Measurements from ENCODE around the gene KRTAP5-4.
A peak's percentile ranks its signal among the peaks of the same experiment; 100 is the strongest.
"Not testable (repeated sequence)": the region's sequence is repeated elsewhere in the genome, so short reads cannot be mapped to it uniquely, and the experiment has no call there.

Gene KRTAP5-4, protein sequence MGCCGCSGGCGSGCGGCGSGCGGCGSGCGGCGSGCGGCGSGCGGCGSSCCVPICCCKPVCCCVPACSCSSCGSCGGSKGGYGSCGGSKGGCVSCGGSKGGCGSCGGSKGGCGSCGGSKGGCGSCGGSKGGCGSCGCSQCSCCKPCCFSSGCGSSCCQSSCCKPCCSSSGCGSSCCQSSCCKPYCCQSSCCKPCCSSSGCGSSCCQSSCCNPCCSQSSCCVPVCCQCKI
- 0 reads per million in 9 experiments for total RNA-seq

- H3K9me3 Mint-ChIP-seq = no peaks in the 10 kb centered on the region
- DNase-seq = no peak
- peaks cover 2% of the 10 kb centered on the region for H3K36me3 Mint-ChIP-seq (ENCODE audit: insufficient read depth)
- no peak for ATAC-seq (replicated peaks)
- H3K27ac Mint-ChIP-seq = peak within 1 kb of the TSS in 1 of 2 donors; percentile 66
- no peak within 1 kb of the TSS for H3K4me3 Mint-ChIP-seq
- H3K4me1 Mint-ChIP-seq (ENCODE audit: low read depth in 2 of 2) = peaks cover 5% of the 10 kb centered on the region in 2 donors
- H3K27me3 Mint-ChIP-seq = peaks cover 25 to 28% of the 10 kb centered on the region in 2 donors
These were observed at the start of gene KRTAP5-4 for GRCh38 chr11:1622086-1622485. KRTAP5-4 (minus strand) TSS chr11:1622138; CDS start chr11:1622093, 45 bp downstream.

GRCh38 chr11:1671658-1672057, 49.7 kb upstream of the KRTAP5-4 start:
- H3K9me3 Mint-ChIP-seq = no peaks in the 10 kb centered on the region
- H3K27ac Mint-ChIP-seq = no peak overlapping the region
- peaks cover 41 to 69% of the 10 kb centered on the region in 2 donors for H3K27me3 Mint-ChIP-seq
- no peak for DNase-seq
- peaks cover 17% of the 10 kb centered on the region for H3K36me3 Mint-ChIP-seq (ENCODE audit: insufficient read depth)
- H3K4me3 Mint-ChIP-seq = no peak overlapping the region
- no peak for ATAC-seq (replicated peaks)
- H3K4me1 Mint-ChIP-seq (ENCODE audit: low read depth in 2 of 2) = peaks cover 0 to 11% of the 10 kb centered on the region in 2 donors

DNA sequence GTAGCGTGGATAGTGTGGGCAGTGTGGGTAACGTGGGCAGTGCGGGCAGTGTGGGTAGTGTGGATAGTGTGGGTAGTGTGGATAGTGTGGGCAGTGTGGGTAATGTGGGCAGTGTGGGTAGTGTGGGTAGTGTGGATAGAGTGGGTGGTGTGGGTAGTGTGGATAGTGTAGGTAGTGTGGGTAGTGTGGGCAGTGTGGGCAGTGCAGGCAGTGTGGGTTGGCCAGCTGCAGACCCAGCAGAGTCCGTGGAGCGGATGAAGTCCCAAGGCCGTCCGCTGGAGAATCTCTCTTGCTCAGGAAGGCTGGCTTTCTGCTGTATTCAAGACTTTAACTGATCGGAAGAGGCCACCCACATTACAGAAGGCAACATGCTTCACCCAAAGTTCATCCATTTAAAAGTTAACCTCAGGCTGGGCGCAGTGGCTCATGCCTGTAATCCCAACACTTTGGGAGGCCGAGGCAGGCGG, 49.0 kb upstream of the KRTAP5-4 start:
- Mint-ChIP-seq H3K27ac (peak overlapping the region in 1 of 2 donors; percentile 25), H3K36me3 (ENCODE audit: insufficient read depth) (peaks cover 17% of the 10 kb centered on the region), H3K27me3 (peaks cover 36 to 62% of the 10 kb centered on the region in 2 donors), H3K4me3 (no peak overlapping the region), H3K9me3 (no peaks in the 10 kb centered on the region), H3K4me1 (ENCODE audit: low read depth in 2 of 2) (peaks cover 0 to 11% of the 10 kb centered on the region in 2 donors)
- ATAC-seq (replicated peaks) (no peak), DNase-seq (no peak)

DNA sequence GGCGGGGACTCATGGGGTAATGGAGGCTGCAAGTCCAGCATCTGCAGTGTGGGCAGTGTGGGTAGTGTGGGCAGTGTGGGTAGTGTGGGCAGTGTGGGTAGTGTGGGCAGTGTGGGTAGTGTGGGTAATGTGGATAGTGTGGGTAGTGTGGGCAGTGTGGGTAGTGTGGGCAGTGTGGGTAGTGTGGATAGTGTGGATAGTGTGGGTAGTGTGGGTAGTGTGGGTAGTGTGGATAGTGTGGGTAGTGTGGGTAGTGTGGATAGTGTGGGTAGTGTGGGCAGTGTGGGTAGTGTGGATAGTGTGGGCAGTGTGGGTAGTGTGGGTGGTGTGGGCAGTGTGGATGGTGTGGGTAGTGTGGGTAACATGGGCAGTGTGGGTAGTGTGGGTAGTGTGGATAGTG, 48.5 kb upstream of the KRTAP5-4 start:
- Mint-ChIP-seq H3K27me3 (peaks cover 32 to 59% of the 10 kb centered on the region in 2 donors), H3K36me3 (ENCODE audit: insufficient read depth) (peaks cover 17% of the 10 kb centered on the region), H3K27ac (peak overlapping the region in 1 of 2 donors; percentile 25), H3K4me1 (ENCODE audit: low read depth in 2 of 2) (peaks cover 0 to 11% of the 10 kb centered on the region in 2 donors)
- not testable (repeated sequence) for H3K9me3 Mint-ChIP-seq; H3K4me3 Mint-ChIP-seq; ATAC-seq (replicated peaks); DNase-seq

DNA sequence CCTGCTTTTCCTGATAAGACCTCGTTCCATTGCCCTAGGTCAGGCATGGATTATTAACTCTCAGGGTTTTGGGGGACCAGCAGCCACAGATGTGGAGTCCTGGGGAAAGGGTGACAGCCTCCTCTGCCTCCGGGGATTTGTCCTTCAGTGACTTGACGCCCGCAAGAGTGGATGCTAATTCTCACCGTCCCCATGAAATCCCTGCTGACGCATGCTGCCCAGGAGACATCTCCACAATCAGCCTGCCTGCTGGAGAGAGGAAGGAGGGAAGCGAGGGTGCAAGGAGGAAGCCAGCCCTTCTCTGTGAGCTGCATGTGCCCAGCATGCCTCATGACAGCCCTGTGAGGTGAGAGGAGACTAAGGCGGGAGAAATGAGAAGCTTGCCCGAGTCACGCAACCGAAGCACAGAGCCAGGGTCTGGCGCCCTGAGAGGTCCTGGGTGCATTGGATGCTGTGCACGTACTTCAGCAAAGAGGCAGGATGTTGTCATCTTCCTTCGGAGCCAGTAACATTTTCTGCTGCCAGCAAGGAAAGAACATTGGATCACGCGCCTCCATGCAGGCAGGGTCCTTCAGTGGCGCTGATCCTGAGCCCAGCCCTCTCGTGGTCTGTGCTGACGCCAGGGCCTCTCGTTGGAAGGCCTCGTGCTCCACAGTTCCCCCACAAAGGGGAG, 47.7 kb upstream of the KRTAP5-4 start:
- H3K9me3 Mint-ChIP-seq = no peaks in the 10 kb centered on the region
- peaks cover 24 to 58% of the 10 kb centered on the region in 2 donors for H3K27me3 Mint-ChIP-seq
- H3K27ac Mint-ChIP-seq = peak overlapping the region in 1 of 2 donors; percentile 25

GRCh38 chr11:1668911-1669473, 47.1 kb upstream of the KRTAP5-4 start:
- H3K27ac Mint-ChIP-seq = no peak overlapping the region
- ATAC-seq (replicated peaks) = no peak

More for the DNA sequence above, 47.7 kb upstream of the KRTAP5-4 start:
- no peak for ATAC-seq (replicated peaks)
- H3K4me1 Mint-ChIP-seq (ENCODE audit: low read depth in 2 of 2) = peaks cover 0 to 11% of the 10 kb centered on the region in 2 donors
- no peak overlapping the region for H3K4me3 Mint-ChIP-seq
- no peak for DNase-seq
- peaks cover 17% of the 10 kb centered on the region for H3K36me3 Mint-ChIP-seq (ENCODE audit: insufficient read depth)

DNA sequence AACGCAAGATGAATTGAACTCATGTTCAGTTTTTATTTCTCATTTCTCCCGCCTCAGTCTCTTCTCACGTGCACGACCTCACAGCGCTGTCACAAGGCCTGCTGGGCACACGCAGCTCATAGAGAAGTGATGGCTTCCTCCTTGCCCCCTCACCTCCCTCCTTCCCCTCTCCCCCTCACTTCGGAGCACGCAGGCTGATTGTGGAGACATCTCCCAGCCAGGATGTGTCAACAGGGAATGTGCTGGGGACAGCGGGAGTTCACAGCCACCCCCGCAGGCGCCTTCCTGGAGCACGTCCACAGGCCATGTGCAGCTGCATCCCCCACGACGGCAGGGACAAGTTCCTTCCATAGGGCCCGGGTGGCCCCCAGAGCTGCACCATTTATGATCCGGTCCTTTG, 46.0 kb upstream of the KRTAP5-4 start:
- H3K4me3 Mint-ChIP-seq = no peak overlapping the region
- no peak overlapping the region for H3K27ac Mint-ChIP-seq
- peaks cover 0 to 11% of the 10 kb centered on the region in 2 donors for H3K4me1 Mint-ChIP-seq (ENCODE audit: low read depth in 2 of 2)
- peaks cover 17% of the 10 kb centered on the region for H3K36me3 Mint-ChIP-seq (ENCODE audit: insufficient read depth)
- H3K27me3 Mint-ChIP-seq = peaks cover 16 to 41% of the 10 kb centered on the region in 2 donors
- H3K9me3 Mint-ChIP-seq = no peaks in the 10 kb centered on the region
- DNase-seq (no peak), ATAC-seq (replicated peaks) (no peak)

More at GRCh38 chr11:1668911-1669473, 47.1 kb upstream of the KRTAP5-4 start:
- H3K36me3 Mint-ChIP-seq (ENCODE audit: insufficient read depth) = peaks cover 17% of the 10 kb centered on the region
- DNase-seq = no peak
- peaks cover 23 to 51% of the 10 kb centered on the region in 2 donors for H3K27me3 Mint-ChIP-seq
- no peak overlapping the region for H3K4me3 Mint-ChIP-seq
- H3K4me1 Mint-ChIP-seq (ENCODE audit: low read depth in 2 of 2) = peaks cover 0 to 11% of the 10 kb centered on the region in 2 donors
- H3K9me3 Mint-ChIP-seq = no peaks in the 10 kb centered on the region

- Mint-ChIP-seq H3K9me3 (no peaks in the 10 kb centered on the region), H3K27me3 (peaks cover 13 to 41% of the 10 kb centered on the region in 2 donors), H3K4me1 (ENCODE audit: low read depth in 2 of 2) (peaks cover 0 to 11% of the 10 kb centered on the region in 2 donors), H3K4me3 (no peak overlapping the region), H3K27ac (no peak overlapping the region), H3K36me3 (ENCODE audit: insufficient read depth) (peaks cover 17% of the 10 kb centered on the region)
- no peak for DNase-seq
- ATAC-seq (replicated peaks) = no peak
These were observed 45.3 kb upstream of the KRTAP5-4 start for GRCh38 chr11:1667121-1667850.

- Mint-ChIP-seq H3K4me3 (no peak overlapping the region), H3K36me3 (ENCODE audit: insufficient read depth) (peaks cover 5% of the 10 kb centered on the region), H3K4me1 (ENCODE audit: low read depth in 2 of 2) (peaks cover 0 to 11% of the 10 kb centered on the region in 2 donors), H3K9me3 (no peaks in the 10 kb centered on the region), H3K27me3 (peaks cover 20 to 53% of the 10 kb centered on the region in 2 donors), H3K27ac (no peak overlapping the region)
- no peak for ATAC-seq (replicated peaks)
- no peak for DNase-seq
These were observed 43.4 kb upstream of the KRTAP5-4 start for GRCh38 chr11:1665313-1665712.

DNA sequence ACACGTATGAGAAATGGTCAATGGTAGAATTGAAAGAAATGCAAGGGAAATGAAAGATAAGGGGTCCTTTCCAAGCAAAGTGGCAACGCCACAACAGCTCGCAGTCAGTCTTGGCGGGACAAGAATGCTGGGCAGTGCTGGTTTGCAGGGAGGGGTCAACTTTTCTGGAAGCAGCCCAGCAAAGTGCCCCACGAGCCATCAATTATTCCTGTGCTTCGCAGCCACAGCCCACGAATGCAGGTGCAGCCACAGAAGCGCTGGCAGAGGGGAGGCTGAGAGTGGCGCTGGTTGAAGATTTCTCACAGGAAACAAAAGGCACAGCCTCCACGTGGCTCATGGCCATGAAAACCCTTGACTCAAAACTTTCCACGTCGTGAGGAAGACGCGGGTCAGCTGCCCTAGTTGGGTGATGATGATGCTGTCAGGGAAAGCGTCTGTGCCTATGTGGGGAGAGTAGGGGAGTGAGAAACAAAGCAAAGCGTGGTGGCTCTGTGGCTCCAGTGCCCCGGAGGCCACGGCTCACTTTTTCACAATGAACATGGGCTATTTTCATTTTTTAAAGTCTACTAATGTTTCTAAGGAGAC, 40.9 kb upstream of the KRTAP5-4 start:
- not testable (repeated sequence) for H3K27ac Mint-ChIP-seq; H3K9me3 Mint-ChIP-seq; H3K4me1 Mint-ChIP-seq (ENCODE audit: low read depth in 2 of 2); H3K36me3 Mint-ChIP-seq (ENCODE audit: insufficient read depth); H3K4me3 Mint-ChIP-seq; DNase-seq
- ATAC-seq (replicated peaks) = peak; percentile 29
- H3K27me3 Mint-ChIP-seq = peaks cover 36 to 63% of the 10 kb centered on the region in 2 donors

- H3K4me1 Mint-ChIP-seq (ENCODE audit: low read depth in 2 of 2); ATAC-seq (replicated peaks): not testable (repeated sequence)
These were observed 39.7 kb upstream of the KRTAP5-4 start for GRCh38 chr11:1661454-1662269.

More at GRCh38 chr11:1661454-1662269, 39.7 kb upstream of the KRTAP5-4 start:
- peaks cover 33 to 69% of the 10 kb centered on the region in 2 donors for H3K27me3 Mint-ChIP-seq
- H3K9me3 Mint-ChIP-seq; H3K27ac Mint-ChIP-seq; H3K4me3 Mint-ChIP-seq; DNase-seq; H3K36me3 Mint-ChIP-seq (ENCODE audit: insufficient read depth): not testable (repeated sequence)

Data from effector memory CD8-positive, alpha-beta T cell (primary cell).